Sciatic nerve (tissue), 2 donors: Measurements from ENCODE around the gene LSAMP. TPM values are rescaled to one million over a fixed set of nuclear protein-coding genes. Genes with fewer than 3 reads are reported as not detected.
"Not testable (repeated sequence)": the region's sequence is repeated elsewhere in the genome, so short reads cannot be mapped to it uniquely, and the experiment has no call there.

ENCODE experiments used
- ATAC-seq: fragments of 200-7000 bp; cut with Tn5 transposase; one replicate; pipeline ENCODE4 v1.9.1; 2020; ENCODE audit warnings: mild to moderate bottlenecking, moderate library complexity
- DNase-seq: peaks from one replicate; pipeline ENCODE4 v3.0.0-alpha.2; 2020; ENCODE audit warnings: low spot score
- intact Hi-C: fragments of 100-400 bp; cut with DNase I; formaldehyde crosslinking; loops from one replicate; pipeline ENCODE4 v1.14.2; 2022
- total RNA-seq: library from RNA; stranded (reverse); fragmentation: NEBNext Ultra II Directional; extraction: Animal tissue kit (Norgen Biotek cat#: 25700); gene quantifications from one replicate; pipeline ENCODE4 v1.2.1, GENCODE V29; 2021
- donor health status: DM: no; HTN: no; CAD: no.
- donor health status: DM: no; HTN: no; CAD: no.

The LSAMP gene
- total RNA-seq, 1 donor from 2014 or later: 5.3 TPM

DNA sequence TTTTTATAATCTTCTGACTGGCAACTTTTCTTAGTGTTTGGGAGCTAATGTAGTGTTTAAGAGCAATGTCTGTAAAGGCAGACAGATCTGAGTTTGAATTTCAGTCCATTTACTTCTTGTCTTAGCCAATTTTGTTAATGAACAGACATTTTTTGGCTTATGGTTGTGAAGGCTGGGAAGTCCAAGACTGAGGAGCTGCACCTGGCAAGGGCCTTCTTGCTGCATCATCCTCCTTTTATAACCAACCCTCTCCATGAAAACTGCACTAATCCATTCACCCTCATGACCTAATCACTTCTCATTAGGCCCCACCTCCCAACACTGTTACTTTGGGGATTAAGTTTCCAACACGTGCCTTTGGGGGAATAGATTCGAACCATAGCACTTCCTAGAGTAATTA lies 657.5 kb downstream of the LSAMP start:
- intact Hi-C loops: loop anchor here (10.0 kb wide), 1 partner anchor 93 kb away; no protein-coding TSS in a partner anchor
- ATAC-seq (no peak), DNase-seq (no peak)

DNA sequence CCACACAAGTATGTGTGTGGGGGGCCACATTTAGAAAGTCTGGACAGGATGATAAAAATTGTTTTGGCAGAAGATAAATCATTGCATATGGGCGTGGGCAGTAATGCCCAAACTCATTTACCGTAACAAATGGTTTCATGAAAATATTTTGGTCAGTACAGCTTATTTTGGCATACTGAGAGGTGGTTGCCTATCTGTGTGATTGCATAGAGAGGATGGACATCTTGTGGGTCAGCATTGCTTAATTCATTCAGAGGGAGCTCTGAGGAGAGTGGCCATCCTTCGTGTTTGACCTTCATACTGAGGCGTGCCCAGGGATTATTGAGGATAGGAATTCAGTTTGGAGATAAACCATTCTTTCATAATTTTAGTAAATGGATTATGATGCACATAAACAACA lies 659.5 kb downstream of the LSAMP start:
- no peak for DNase-seq
- intact Hi-C loops: loop anchor here (10.0 kb wide), 1 partner anchor 91 kb away; no protein-coding TSS in a partner anchor
- no peak for ATAC-seq

GRCh38 chr3:115784739-115785536 lies 660.3 kb downstream of the LSAMP start:
- peak; percentile 22 for ATAC-seq
- intact Hi-C loops: loop anchor here (10.0 kb wide), 1 partner anchor 90 kb away; no protein-coding TSS in a partner anchor

GRCh38 chr3:115783938-115784738 lies 661.1 kb downstream of the LSAMP start:
- intact Hi-C loops: loop anchor here (10.0 kb wide), 1 partner anchor 89 kb away; no protein-coding TSS in a partner anchor
- ATAC-seq: peak; percentile 95
- peak; percentile 94 for DNase-seq

More at GRCh38 chr3:115784739-115785536, 660.3 kb downstream of the LSAMP start:
- DNase-seq: no peak

DNA sequence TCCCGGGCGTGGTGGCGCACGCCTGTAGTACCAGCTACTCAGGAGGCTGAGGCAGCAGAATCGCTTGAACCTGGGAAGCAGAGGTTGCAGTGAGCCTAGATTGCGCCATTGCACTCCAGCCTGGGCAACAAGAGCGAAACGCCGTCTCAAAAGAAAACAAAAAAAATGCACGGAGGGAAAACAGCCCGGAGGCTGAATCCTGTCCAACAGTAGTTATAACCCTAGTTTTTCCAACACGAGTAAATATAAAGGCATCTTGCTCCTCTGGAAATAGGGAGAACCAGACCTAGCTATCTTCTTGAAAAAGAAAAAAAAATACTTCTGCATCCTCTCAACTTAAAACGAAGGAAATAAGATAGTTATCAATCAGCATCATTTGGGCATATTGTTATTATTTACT lies 661.9 kb downstream of the LSAMP start:
- DNase-seq, ATAC-seq: not testable (repeated sequence)
- intact Hi-C loops: loop anchor here (10.0 kb wide), 1 partner anchor 89 kb away; no protein-coding TSS in a partner anchor

DNA sequence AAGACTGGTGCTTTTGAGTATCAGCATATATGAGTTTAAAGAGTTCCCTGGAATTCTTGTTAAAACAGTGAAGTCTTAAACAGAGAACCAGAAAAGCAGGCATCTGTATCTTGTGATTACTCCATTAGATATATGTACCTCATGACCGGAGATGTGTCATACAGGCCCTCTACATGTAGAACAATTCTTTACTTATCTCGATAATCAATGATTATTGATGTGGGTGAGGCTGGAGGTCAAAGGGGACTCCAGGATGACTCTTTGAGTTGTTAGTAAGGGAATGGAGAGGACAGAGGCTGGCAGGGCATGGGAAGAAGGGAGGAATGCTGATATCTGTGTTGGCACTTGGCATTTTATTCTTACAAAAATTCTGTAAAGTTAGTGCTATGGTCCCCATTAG lies 666.3 kb downstream of the LSAMP start:
- no peak for DNase-seq
- no peak for ATAC-seq
- intact Hi-C loops: no loop called here

- DNase-seq (no peak), ATAC-seq (no peak)
- intact Hi-C loops: no loop called here
Measured at GRCh38 chr3:115772951-115773350, 672.3 kb downstream of the LSAMP start.

GRCh38 chr3:115768661-115769060 lies 676.6 kb downstream of the LSAMP start:
- intact Hi-C loops: no loop called here
- no peak for DNase-seq
- ATAC-seq: no peak

GRCh38 chr3:115766587-115767482 lies 678.5 kb downstream of the LSAMP start:
- intact Hi-C loops: no loop called here
- ATAC-seq (no peak), DNase-seq (no peak)

- DNase-seq: no peak
- intact Hi-C loops: no loop called here
Measured at GRCh38 chr3:115761927-115762305, 683.4 kb downstream of the LSAMP start.

DNA sequence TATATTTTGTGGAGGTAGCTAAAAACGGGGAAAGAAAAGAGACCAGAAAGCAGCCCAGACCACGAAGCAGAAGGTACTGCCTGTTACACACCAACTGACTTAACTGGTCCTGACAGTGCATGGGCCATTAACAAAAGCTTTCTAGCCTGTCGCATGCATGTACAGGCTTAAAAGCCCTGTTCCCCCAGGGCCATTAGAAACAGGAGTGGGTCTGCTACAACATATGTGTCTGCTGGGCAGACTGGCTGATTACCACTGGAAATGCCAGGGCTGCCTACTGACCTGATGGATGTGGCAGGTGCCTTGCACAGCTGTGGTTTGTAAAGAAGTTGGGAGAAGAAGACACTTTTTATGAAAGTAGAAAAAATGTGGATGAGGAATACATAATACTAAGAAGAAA lies 684.6 kb downstream of the LSAMP start:
- no peak for DNase-seq
- ATAC-seq: no peak
- intact Hi-C loops: no loop called here

More at GRCh38 chr3:115761927-115762305, 683.4 kb downstream of the LSAMP start:
- no peak for ATAC-seq

DNA sequence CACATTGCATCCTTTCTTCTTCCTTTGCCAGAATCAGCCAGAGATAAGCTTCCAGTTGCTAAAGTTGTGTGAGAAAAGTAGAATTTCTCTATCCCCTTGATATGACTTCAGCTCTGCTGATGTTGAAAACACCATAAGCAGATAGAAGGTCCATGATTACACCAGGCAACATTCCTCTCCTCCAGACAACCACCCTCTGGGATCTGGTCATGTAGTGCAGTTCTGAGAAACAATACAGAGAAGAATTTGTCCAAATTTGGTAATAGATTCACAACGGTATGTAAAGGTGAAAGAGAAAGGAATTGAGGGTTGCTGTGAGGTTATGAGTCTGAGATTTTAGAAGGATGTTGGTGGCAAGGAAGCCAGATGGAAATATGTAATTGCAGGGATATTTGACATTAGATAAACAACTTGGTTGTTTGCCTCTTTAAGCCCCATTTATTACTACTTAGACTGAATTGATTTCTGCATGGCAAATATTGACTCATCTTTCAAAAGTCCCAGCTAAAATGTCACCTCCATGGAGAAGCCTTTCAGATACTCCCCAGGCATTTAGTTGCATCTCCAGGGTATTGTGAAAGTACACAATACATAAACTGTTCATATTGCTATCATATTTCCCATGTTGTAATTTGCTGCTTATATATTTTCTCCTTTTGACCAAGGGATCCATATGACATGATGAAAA lies 687.1 kb downstream of the LSAMP start:
- intact Hi-C loops: no loop called here
- no peak for ATAC-seq
- DNase-seq: no peak

GRCh38 chr3:115752978-115753377 lies 692.3 kb downstream of the LSAMP start:
- ATAC-seq, intact Hi-C loops, DNase-seq: not testable (repeated sequence)
